Choroid plexus epithelial cell (primary cell): Measurements from ENCODE around the gene NCLN.
A peak's percentile ranks its signal among the peaks of the same experiment; 100 is the strongest.

Experiments
- DNase-seq: peaks from one replicate; pipeline ENCODE4 v3.0.0-alpha.2; 2010; ENCODE audit warnings: low read depth
- H3K4me3 ChIP-seq: 2 replicates; pipeline ENCODE4 v1.5.1; 2011; ENCODE audit warnings: low read depth, mild to moderate bottlenecking, control low read depth, low read length, moderate library complexity
- TF ChIP-seq, protein P1 (sequence below): conservative IDR thresholded peaks from 2 replicates; pipeline ENCODE4 v1.5.1; 2011; ENCODE audit warnings: low read depth, mild to moderate bottlenecking, control low read depth, inconsistent platforms, low read length, moderate library complexity

The NCLN gene

DNA sequence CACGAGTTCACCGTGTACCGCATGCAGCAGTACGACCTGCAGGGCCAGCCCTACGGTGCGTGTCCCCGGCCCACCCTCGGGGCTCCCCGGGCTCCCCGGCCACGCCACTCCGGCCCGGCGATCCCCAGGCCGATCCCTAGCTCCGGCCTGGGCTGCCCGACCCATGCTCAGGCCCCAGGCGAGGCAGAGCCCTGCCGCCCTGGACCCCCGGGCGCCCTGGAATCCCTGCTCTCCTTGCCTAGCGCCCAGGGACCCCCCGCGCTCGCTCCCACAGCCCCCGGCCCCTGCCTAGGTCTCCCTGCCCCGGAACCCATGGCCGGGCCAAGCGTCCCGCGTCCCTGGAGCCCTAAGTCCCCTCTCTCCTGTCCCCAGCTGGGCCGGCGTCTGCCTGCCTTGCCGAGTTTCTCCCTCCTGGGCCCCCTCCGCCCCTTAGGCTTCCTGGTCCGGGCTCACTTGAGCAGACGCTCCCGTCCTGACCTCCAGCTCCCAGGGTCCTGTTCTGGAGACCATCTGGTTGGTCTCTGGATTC lies 494 bp downstream of the NCLN start:
- peak overlapping the region; percentile 81 for H3K4me3 ChIP-seq
- DNase-seq, result no peak
- TF ChIP-seq, protein P1, sequence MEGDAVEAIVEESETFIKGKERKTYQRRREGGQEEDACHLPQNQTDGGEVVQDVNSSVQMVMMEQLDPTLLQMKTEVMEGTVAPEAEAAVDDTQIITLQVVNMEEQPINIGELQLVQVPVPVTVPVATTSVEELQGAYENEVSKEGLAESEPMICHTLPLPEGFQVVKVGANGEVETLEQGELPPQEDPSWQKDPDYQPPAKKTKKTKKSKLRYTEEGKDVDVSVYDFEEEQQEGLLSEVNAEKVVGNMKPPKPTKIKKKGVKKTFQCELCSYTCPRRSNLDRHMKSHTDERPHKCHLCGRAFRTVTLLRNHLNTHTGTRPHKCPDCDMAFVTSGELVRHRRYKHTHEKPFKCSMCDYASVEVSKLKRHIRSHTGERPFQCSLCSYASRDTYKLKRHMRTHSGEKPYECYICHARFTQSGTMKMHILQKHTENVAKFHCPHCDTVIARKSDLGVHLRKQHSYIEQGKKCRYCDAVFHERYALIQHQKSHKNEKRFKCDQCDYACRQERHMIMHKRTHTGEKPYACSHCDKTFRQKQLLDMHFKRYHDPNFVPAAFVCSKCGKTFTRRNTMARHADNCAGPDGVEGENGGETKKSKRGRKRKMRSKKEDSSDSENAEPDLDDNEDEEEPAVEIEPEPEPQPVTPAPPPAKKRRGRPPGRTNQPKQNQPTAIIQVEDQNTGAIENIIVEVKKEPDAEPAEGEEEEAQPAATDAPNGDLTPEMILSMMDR, result no peak

DNA sequence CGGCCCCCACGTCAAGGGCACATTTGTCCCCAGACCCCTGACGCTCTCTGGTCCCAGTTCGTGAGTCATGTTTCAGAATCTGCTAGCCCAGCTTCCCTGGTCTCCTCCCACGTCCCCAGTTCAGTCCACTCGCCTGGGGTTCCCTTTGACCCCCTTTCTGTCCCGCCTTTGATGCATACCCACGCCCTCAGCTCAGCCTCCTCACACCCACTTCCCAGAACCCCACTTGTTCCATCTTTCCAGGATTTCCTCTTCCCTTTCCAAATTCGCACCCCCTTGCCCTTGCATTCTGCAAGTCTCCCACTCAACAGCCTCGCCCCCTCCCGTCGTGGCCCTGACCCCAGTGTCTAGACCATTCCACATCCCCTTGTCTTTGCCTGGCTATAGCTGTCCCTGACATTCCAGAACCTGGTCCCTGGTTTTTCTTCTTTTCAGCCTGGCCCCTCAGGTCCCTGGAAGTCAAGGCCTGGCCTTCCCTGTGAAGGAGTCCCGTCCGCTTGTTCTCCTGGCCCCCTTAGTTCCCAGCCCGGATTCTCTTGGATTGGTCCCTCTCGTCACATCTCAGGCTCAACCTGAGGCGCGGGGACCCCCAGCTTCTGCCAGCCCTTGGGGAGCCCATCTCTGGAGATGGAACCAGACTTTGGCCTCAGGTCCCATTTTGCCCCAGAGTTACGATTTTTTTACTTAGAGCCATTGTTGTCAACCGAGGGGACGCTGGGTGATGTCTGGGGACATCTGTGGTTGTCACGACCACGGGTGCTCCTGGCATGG lies 1.3 kb downstream of the NCLN start:
- TF ChIP-seq, protein P1, result no peak
- DNase-seq, result no peak

DNA sequence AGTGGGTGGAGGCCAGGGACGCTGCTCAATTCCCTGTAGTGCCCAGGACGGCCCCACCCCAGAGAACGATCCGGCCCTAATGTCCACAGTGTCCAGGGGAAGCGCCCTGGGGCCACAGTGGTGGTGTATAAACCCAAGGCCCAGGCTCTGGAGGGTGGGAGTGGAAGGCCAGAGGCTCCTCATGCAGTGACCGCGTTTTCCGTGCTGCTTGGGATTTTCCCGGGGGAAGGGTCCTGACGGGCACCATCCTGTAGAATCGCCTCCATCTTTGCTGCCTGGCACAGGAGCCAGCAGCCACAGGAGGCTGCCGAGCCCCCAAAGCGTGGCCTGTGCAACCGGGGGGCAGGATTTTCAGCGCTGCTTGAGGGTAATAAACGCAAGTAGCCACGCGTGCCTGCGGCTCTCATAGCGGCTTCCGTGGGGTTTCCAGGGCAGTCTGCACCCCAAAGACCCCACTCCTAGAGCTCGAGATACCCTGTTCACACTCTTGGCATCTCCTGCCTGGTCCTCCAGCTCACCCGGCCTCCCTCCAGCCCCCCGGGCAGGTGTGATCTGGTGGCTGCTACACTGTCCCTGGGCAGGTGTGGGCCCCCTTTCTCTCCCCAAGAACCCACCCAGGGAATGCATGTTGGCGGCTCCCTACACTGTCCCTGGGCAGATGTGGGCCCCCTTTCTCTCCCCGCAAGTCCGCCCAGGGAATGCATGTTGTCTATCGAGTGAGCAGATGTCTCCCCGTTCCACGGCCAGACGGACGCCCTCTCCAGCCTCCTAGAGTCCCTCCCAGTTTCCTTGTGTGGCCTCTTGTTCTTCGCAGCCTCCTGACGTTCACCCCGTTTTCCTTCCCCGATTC lies 2.2 kb downstream of the NCLN start:
- no peak overlapping the region for H3K4me3 ChIP-seq
- TF ChIP-seq, protein P1, result no peak
- DNase-seq, result no peak

More for the DNA sequence above, 1.3 kb downstream of the NCLN start:
- H3K4me3 ChIP-seq, result peak overlapping the region; percentile 81

DNA sequence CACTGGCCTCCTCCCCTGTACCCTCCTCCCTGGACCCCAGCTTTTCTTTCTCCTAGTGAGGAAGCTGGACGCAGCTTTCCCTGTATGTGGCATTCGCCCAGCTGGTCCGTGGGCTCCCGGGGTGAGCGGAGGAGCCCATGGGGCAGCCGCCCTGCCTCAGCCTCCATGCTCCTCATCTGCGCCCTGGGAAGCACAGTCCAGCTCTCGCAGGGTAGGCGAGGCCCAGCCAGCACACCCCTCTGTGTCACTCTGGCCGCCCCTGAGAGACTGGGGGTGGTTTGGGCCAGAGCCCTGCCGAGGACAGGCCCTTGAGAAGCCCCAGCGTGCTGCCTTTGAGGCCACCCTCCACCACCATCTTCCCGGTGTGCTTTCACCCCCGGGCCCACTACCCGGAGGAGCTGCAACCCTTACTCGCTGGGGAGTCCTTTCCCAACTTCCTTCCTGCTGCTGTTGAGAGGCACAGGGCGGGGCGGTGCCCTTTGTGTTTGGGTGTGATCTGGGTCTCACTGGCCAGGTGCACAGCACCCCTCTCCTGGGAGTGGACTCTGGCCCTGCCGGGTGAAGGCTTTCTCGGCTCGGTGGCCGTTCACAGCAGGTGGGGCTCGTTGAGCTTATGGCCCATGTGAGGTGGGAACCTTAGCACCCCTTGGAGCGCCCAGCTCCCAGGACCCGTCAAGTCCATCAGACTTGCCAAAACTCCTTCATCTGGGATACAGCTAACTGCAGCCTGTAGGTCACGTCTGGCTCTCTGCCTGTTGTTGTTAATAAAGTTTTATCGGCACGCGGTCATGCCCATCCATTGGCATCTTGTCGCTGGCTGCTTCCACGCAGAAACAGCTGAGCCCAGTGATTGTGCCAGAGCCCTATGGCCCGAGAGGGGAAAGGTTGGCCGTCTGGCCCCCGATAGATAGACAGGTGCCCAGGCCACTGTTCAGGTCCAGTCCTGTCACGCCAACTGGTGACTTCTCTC lies 3.2 kb downstream of the NCLN start:
- H3K4me3 ChIP-seq, result no peak overlapping the region
- no peak for DNase-seq
- TF ChIP-seq, protein P1, result no peak

- no peak for DNase-seq
- no peak overlapping the region for H3K4me3 ChIP-seq
- TF ChIP-seq, protein P1, result no peak
Measured at GRCh38 chr19:3189702-3190469, 4.2 kb downstream of the NCLN start.

GRCh38 chr19:3190470-3190770 lies 4.7 kb downstream of the NCLN start:
- DNase-seq, result no peak
- H3K4me3 ChIP-seq, result no peak overlapping the region
- TF ChIP-seq, protein P1, result no peak
